A549 (cell line): ENCODE results near the gene SYT3.

Source experiments
- BHLHE40 ChIP-seq: IDR thresholded peaks from 2 replicates; pipeline ENCODE4 v1.6.1; 2012; ENCODE audit warnings: low read depth, low read length, inconsistent platforms
- CBX2 ChIP-seq: fragments of 200-600 bp; sonication (generic); IDR thresholded peaks from 2 replicates; pipeline ENCODE4 v1.6.1; 2016; ENCODE audit warnings: low read depth, mild to moderate bottlenecking, borderline replicate concordance
- CEBPB ChIP-seq, 2 experiments: fragments of >200 bp in 1 of 2; sonication (Bioruptor Twin) in 1 of 2; formaldehyde crosslinking in 1 of 2; IDR thresholded peaks; 2 replicates each; pipeline ENCODE4 v1.6.1; 2012 to 2016
- CTCF ChIP-seq: fragments of >200 bp; sonication (Bioruptor Twin); formaldehyde crosslinking; IDR thresholded peaks from 3 replicates; pipeline ENCODE4 v1.5.1; 2016
- ELK1 ChIP-seq: fragments of 150-350 bp; IDR thresholded peaks from 2 replicates; pipeline ENCODE4 v1.6.1; 2014; ENCODE audit warnings: low read depth, mild to moderate bottlenecking, low read length
- MAX ChIP-seq: IDR thresholded peaks from 2 replicates; pipeline ENCODE4 v1.6.1; 2012
- POLR2A ChIP-seq: IDR thresholded peaks from 2 replicates; pipeline ENCODE4 v1.6.1; 2012; ENCODE audit warnings: mild to moderate bottlenecking, low read length

GRCh38 chr19:50688766-50689165 is 49.1 kb upstream of the SYT3 start:
- TF ChIP-seq BHLHE40 (no peak), CEBPB (IDR thresholded peaks at IDR 0.05) (no peak), ELK1 (no peak), MAX (no peak), CTCF (no peak), POLR2A (no peak), CBX2 (no peak)
